Stomach (tissue), 4 donors: ENCODE measurements around the gene CDC42EP5.

Experiments
- POLR2AphosphoS5 ChIP-seq, 3 donors: sonication (generic); formaldehyde crosslinking; IDR thresholded peaks; one replicate each; pipeline ENCODE4 v1.6.1; 2016; ENCODE audit warnings: antibody characterized with exemption in 3 of 3
- TF ChIP-seq, protein P1 (sequence below), 7 experiments: fragments of 450-650 bp in 4 of 7; fragments of 200-600 bp in 3 of 7; sonication (generic) in 3 of 7; IDR thresholded peaks; one replicate each; pipeline ENCODE4 v1.5.1; 2016 to 2019; ENCODE audit warnings: antibody characterized with exemption in 7 of 7, control low read depth in 2 of 7, mild to moderate bottlenecking in 1 of 7

DNA sequence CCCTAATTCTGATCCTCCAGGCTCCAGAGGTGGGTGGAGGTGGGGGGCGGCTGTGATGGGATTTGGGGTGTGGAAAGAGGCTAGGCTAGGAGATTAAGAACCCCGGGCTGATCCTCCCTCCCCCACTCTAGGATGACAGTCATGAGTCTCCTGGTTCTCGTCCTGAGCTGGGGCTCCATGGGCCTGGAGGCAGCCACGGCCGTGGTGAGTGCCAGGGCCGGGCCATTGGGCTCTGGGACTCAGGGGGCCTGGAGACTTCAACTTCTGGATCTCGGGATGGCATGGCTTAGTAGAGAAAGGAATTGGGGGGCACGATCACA lies 44.0 kb downstream of the CDC42EP5 start:
- TF ChIP-seq POLR2AphosphoS5 (IDR thresholded peaks at IDR 0.05) = no peak
- TF ChIP-seq, protein P1, sequence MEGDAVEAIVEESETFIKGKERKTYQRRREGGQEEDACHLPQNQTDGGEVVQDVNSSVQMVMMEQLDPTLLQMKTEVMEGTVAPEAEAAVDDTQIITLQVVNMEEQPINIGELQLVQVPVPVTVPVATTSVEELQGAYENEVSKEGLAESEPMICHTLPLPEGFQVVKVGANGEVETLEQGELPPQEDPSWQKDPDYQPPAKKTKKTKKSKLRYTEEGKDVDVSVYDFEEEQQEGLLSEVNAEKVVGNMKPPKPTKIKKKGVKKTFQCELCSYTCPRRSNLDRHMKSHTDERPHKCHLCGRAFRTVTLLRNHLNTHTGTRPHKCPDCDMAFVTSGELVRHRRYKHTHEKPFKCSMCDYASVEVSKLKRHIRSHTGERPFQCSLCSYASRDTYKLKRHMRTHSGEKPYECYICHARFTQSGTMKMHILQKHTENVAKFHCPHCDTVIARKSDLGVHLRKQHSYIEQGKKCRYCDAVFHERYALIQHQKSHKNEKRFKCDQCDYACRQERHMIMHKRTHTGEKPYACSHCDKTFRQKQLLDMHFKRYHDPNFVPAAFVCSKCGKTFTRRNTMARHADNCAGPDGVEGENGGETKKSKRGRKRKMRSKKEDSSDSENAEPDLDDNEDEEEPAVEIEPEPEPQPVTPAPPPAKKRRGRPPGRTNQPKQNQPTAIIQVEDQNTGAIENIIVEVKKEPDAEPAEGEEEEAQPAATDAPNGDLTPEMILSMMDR (IDR thresholded peaks at IDR 0.05) = no peak
